Endodermal cell (in vitro differentiated cells): ENCODE measurements around the gene GNA12. TPM values are rescaled to one million over a fixed set of nuclear protein-coding genes. Genes with fewer than 3 reads are reported as not detected.
A peak's percentile ranks its signal among the peaks of the same experiment; 100 is the strongest.

ENCODE experiments used
- DNase-seq: peaks from one replicate; pipeline ENCODE4 v3.0.0-alpha.2; 2017
- H3K27ac ChIP-seq: 2 replicates; pipeline ENCODE4 v1.5.1; 2013; ENCODE audit warnings: mild to moderate bottlenecking, low read depth, low read length, moderate library complexity
- H3K27me3 ChIP-seq: 2 replicates; pipeline ENCODE4 v1.6.1; 2013; ENCODE audit warnings: mild to moderate bottlenecking, low read length, moderate library complexity; ENCODE audit not compliant: insufficient read depth, control insufficient read depth, poor library complexity, severe bottlenecking
- H3K36me3 ChIP-seq: 2 replicates; pipeline ENCODE4 v1.7.0; 2013; ENCODE audit warnings: mild to moderate bottlenecking, low read length, moderate library complexity; ENCODE audit not compliant: control insufficient read depth, insufficient read depth
- H3K4me1 ChIP-seq: one replicate; pipeline ENCODE4 v1.7.0; 2013; ENCODE audit warnings: low read length; ENCODE audit not compliant: control insufficient read depth, insufficient read depth
- H3K4me3 ChIP-seq: 2 replicates; pipeline ENCODE4 v1.5.1; 2013; ENCODE audit warnings: mild to moderate bottlenecking, low read length, moderate library complexity
- H3K9ac ChIP-seq: 2 replicates; pipeline ENCODE4 v1.6.1; 2013; ENCODE audit warnings: mild to moderate bottlenecking, low read length, moderate library complexity; ENCODE audit not compliant: poor library complexity, severe bottlenecking; ENCODE audit errors: extremely low read depth
- H3K9me3 ChIP-seq: 2 replicates; pipeline ENCODE4 v1.6.1; 2013; ENCODE audit warnings: mild to moderate bottlenecking, low read length, moderate library complexity; ENCODE audit not compliant: control insufficient read depth
- H3K27ac Mint-ChIP-seq: 2 replicates; pipeline ENCODE4 v1.8.0; 2020; ENCODE audit warnings: mixed read lengths
- H3K27me3 Mint-ChIP-seq: 2 replicates; pipeline ENCODE4 v1.8.0; 2021; ENCODE audit warnings: mild to moderate bottlenecking, mixed read lengths; ENCODE audit not compliant: insufficient read depth
- H3K36me3 Mint-ChIP-seq: 2 replicates; pipeline ENCODE4 v1.8.0; 2020; ENCODE audit warnings: low read depth, mixed read lengths
- H3K4me1 Mint-ChIP-seq: 2 replicates; pipeline ENCODE4 v1.8.0; 2020; ENCODE audit warnings: mixed read lengths
- H3K4me3 Mint-ChIP-seq: 2 replicates; pipeline ENCODE4 v1.8.0; 2020; ENCODE audit warnings: mild to moderate bottlenecking, moderate library complexity, mixed read lengths
- H3K9me3 Mint-ChIP-seq: 2 replicates; pipeline ENCODE4 v1.8.0; 2020; ENCODE audit warnings: mild to moderate bottlenecking, mixed read lengths
- WGBS, 2 experiments: methylation state at CpG; one replicate each; pipeline versions ENCODE4 v1.1.5 to v1.1.7; 2013; ENCODE audit warnings: missing lambda C conversion rate in 2 of 2, mixed read lengths in 1 of 2; ENCODE audit not compliant: insufficient coverage in 1 of 2, insufficient read length in 1 of 2; 5-methylcytosine and 5-hydroxymethylcytosine counted together
- total RNA-seq, 2 donors: library from RNA; stranded (reverse); fragmentation: NEBNext Ultra II Directional in 1 of 2; extraction: Animal tissue kit (Norgen Biotek cat#: 25700) in 1 of 2; gene quantifications; 2 replicates in 1 of 2; 3 replicates in 1 of 2; pipeline ENCODE4 v1.2.1, GENCODE V29; 2021
- TF ChIP-seq, protein P1 (sequence below): fragments of 200-600 bp; sonication (generic); conservative IDR thresholded peaks from 2 replicates; pipeline ENCODE4 v1.5.0; 2021; ENCODE audit warnings: antibody characterized with exemption, mild to moderate bottlenecking

GNA12 gene
- total RNA-seq, 2 donors from 2014 or later: 55.0 to 64.7 TPM

DNA sequence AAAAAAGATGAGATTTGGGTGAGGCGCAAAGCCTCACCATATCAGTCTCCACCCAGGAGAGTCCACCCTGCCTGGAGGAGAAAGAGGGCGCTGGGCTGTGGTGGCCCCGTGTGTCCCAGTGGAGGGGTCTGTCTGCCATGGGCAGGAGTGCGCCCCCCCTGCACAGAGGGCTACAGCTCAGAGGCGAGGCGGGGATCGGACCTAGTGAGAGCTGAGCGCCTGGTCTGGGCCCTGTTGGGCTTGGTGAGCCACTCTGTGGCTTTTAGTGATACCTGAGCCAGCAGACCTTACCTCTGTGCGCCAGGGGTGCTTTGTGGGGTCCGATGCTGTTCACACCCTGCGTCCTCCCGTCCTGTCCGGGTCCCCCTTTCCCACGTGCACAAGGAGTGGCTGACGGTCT, 25.9 kb upstream of the GNA12 start:
- Mint-ChIP-seq H3K27ac (peak overlapping the region; percentile 40), H3K9me3 (no peaks in the 10 kb centered on the region), H3K4me3 (no peak overlapping the region), H3K27me3 (no peaks in the 10 kb centered on the region), H3K36me3 (no peaks in the 10 kb centered on the region), H3K4me1 (peaks cover 2% of the 10 kb centered on the region)
- no peaks in the 10 kb centered on the region for H3K36me3 ChIP-seq
- TF ChIP-seq, protein P1, sequence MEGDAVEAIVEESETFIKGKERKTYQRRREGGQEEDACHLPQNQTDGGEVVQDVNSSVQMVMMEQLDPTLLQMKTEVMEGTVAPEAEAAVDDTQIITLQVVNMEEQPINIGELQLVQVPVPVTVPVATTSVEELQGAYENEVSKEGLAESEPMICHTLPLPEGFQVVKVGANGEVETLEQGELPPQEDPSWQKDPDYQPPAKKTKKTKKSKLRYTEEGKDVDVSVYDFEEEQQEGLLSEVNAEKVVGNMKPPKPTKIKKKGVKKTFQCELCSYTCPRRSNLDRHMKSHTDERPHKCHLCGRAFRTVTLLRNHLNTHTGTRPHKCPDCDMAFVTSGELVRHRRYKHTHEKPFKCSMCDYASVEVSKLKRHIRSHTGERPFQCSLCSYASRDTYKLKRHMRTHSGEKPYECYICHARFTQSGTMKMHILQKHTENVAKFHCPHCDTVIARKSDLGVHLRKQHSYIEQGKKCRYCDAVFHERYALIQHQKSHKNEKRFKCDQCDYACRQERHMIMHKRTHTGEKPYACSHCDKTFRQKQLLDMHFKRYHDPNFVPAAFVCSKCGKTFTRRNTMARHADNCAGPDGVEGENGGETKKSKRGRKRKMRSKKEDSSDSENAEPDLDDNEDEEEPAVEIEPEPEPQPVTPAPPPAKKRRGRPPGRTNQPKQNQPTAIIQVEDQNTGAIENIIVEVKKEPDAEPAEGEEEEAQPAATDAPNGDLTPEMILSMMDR: no peak
- DNase-seq: no peak
- no peaks in the 10 kb centered on the region for H3K27me3 ChIP-seq
- WGBS, 2 experiments: 90 to 97% methylated on average over 9 to 15 of the region's 15 CpGs
- no peak overlapping the region for H3K4me3 ChIP-seq
- H3K4me1 ChIP-seq: no peaks in the 10 kb centered on the region
- no peak overlapping the region for H3K27ac ChIP-seq
- H3K9me3 ChIP-seq: no peaks in the 10 kb centered on the region
- no peak overlapping the region for H3K9ac ChIP-seq

DNA sequence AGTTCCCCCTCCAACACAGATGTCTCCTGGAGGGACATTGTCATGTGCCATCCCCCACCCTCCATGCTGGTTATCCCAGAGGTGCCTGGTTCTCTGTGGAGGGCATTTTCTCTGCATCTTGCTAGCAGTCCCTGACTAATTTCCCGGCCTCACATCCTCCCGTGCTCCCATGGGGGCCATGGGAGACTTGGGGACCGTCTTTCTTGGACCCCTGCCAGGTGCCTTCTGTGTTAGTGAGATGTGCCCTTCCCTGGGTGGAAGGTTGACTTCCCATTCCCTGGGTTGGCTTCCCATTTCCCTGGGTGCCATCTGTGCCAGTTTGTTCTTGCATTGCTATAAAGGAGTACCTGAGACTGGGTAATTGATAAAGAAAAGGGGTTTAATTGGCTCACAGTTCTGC, 22.5 kb upstream of the GNA12 start:
- Histone ChIP-seq H3K27ac (no peak overlapping the region), H3K9me3 (no peaks in the 10 kb centered on the region), H3K4me3 (no peak overlapping the region), H3K27me3 (no peaks in the 10 kb centered on the region), H3K4me1 (no peaks in the 10 kb centered on the region), H3K36me3 (no peaks in the 10 kb centered on the region), H3K9ac (no peak overlapping the region)
- no peak overlapping the region for H3K4me3 Mint-ChIP-seq
- H3K27ac Mint-ChIP-seq: no peak overlapping the region
- peaks cover 9% of the 10 kb centered on the region for H3K4me1 Mint-ChIP-seq
- DNase-seq: no peak
- WGBS, 2 experiments: 96 to 100% methylated on average over 2 to 3 of the region's 3 CpGs
- no peaks in the 10 kb centered on the region for H3K9me3 Mint-ChIP-seq
- TF ChIP-seq, protein P1: no peak
- H3K27me3 Mint-ChIP-seq: no peaks in the 10 kb centered on the region
- H3K36me3 Mint-ChIP-seq: no peaks in the 10 kb centered on the region

DNA sequence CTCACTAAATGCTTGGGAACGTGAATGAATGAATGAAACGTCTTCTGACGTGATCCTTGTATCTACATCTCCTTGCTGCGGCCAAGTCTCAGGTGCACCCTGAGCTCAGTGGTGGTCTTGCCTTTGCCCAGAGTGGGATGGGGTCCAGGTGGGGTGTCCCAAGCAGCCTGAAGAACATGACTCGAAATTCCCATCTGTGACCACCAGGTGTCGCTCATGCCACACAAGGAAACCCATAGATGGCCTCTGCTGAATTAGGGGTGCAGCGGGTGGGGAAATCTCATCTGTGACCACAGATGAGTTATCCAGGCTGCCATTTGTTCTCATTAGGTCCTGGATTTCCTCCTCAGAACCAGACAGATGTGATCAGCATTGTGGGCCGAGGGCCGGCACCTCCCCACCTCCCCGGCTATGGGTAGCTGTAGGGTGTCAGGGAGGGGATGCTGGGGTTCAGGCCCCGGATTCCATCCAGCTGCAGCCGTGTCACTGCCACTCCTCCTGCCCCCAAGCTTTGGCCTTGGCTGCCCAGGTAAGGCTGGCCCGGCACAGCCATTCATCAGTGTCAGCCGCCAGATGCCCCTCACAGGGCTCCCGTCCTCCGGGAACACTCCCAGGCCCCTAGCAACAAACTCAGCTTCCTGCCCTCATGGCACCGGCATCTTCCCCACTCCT, 21.0 kb upstream of the GNA12 start:
- Histone ChIP-seq H3K9ac (no peak overlapping the region), H3K27me3 (no peaks in the 10 kb centered on the region), H3K4me3 (no peak overlapping the region), H3K4me1 (no peaks in the 10 kb centered on the region), H3K27ac (no peak overlapping the region), H3K9me3 (no peaks in the 10 kb centered on the region), H3K36me3 (no peaks in the 10 kb centered on the region)
- Mint-ChIP-seq H3K27ac (no peak overlapping the region), H3K27me3 (no peaks in the 10 kb centered on the region), H3K9me3 (no peaks in the 10 kb centered on the region), H3K4me3 (no peak overlapping the region), H3K36me3 (no peaks in the 10 kb centered on the region), H3K4me1 (peaks cover 9% of the 10 kb centered on the region)
- DNase-seq: peak; percentile 90
- WGBS, 2 experiments: 60 to 69% methylated on average over 10 to 17 of the region's 17 CpGs
- TF ChIP-seq, protein P1: peak; percentile 96
